HEK293 (cell line): Measurements from ENCODE around the gene ATE1.
"Not testable (repeated sequence)": the region's sequence is repeated elsewhere in the genome, so short reads cannot be mapped to it uniquely, and the experiment has no call there.

Source experiments
- CTCF ChIA-PET: fragments of 350-600 bp; formaldehyde crosslinking; extraction: SDS; loops from one replicate; lab custom pipeline; 2021; ENCODE audit warnings: antibody characterized with exemption; lab: Yijun Ruan, JAX
- POLR2A ChIA-PET: fragments of 300-600 bp; formaldehyde crosslinking; extraction: SDS; loops from one replicate; lab custom pipeline; 2020; ENCODE audit warnings: antibody characterized with exemption, inconsistent platforms; lab: Yijun Ruan, JAX
- H3K27ac ChIP-seq: fragments of 200-500 bp; sonication (Bioruptor generic); 2 replicates; pipeline ENCODE4 v1.5.1; 2014; ENCODE audit warnings: low read depth, low read length, control low read depth, inconsistent platforms; ENCODE audit errors: extremely low read depth
- H3K36me3 ChIP-seq, 2 experiments: fragments of 200-500 bp in 1 of 2; sonication (Bioruptor generic) in 1 of 2; 1 replicate in 1 of 2; 2 replicates in 1 of 2; pipeline ENCODE4 v1.5.1; 2014 to 2017; ENCODE audit warnings: inconsistent platforms in 2 of 2, low read length in 2 of 2; ENCODE audit not compliant: control insufficient read depth in 2 of 2, insufficient read depth in 1 of 2
- H3K4me1 ChIP-seq: fragments of 200-500 bp; sonication (Bioruptor generic); 2 replicates; pipeline ENCODE4 v1.5.1; 2014; ENCODE audit warnings: mild to moderate bottlenecking, low read length, inconsistent platforms; ENCODE audit not compliant: control insufficient read depth, insufficient read depth
- H3K4me3 ChIP-seq: 2 replicates; pipeline ENCODE4 v1.5.1; 2011; ENCODE audit warnings: low read depth, mild to moderate bottlenecking, control low read depth, low read length, moderate library complexity
- H3K9me3 ChIP-seq: fragments of 200-500 bp; sonication (Bioruptor generic); 2 replicates; pipeline ENCODE4 v1.5.1; 2014; ENCODE audit warnings: low read depth, low read length, inconsistent platforms; ENCODE audit not compliant: control insufficient read depth, insufficient read depth
- GFI1B ChIP-seq: fragments of 450-650 bp; formaldehyde crosslinking; IDR thresholded peaks from 2 replicates; pipeline ENCODE4 v1.5.1; 2016; ENCODE audit warnings: missing biosample characterization, missing genetic modification characterization
- GLIS2 ChIP-seq: fragments of 450-650 bp; formaldehyde crosslinking; IDR thresholded peaks from 2 replicates; pipeline ENCODE4 v1.5.1; 2016; ENCODE audit warnings: missing biosample characterization, missing genetic modification characterization
- HOXA7 ChIP-seq: sonication (generic); formaldehyde crosslinking; IDR thresholded peaks from 2 replicates; pipeline ENCODE4 v1.8.1; 2022; ENCODE audit warnings: missing genetic modification reagents, borderline replicate concordance
- KLF9 ChIP-seq: fragments of 450-650 bp; formaldehyde crosslinking; IDR thresholded peaks from 2 replicates; pipeline ENCODE4 v1.5.1; 2016; ENCODE audit warnings: missing biosample characterization, missing genetic modification characterization, low read depth
- OSR2 ChIP-seq: fragments of 450-650 bp; formaldehyde crosslinking; IDR thresholded peaks from 2 replicates; pipeline ENCODE4 v1.5.1; 2016; ENCODE audit warnings: missing biosample characterization, missing genetic modification characterization
- SETDB1 ChIP-seq: IDR thresholded peaks from one replicate; pipeline ENCODE4 v1.6.1; 2017; ENCODE audit warnings: mild to moderate bottlenecking, low read length, moderate library complexity, mixed read lengths; ENCODE audit not compliant: insufficient read length
- ZFP69B ChIP-seq: fragments of 450-650 bp; formaldehyde crosslinking; IDR thresholded peaks from 2 replicates; pipeline ENCODE4 v1.5.1; 2016; ENCODE audit warnings: missing biosample characterization, missing genetic modification characterization
- ZIC2 ChIP-seq: fragments of 450-650 bp; formaldehyde crosslinking; IDR thresholded peaks from 2 replicates; pipeline ENCODE4 v1.5.1; 2016; ENCODE audit warnings: missing biosample characterization, missing genetic modification characterization
- ZNF155 ChIP-seq: fragments of 450-650 bp; formaldehyde crosslinking; IDR thresholded peaks from 2 replicates; pipeline ENCODE4 v1.5.1; 2016; ENCODE audit warnings: missing biosample characterization, missing genetic modification characterization
- ZNF16 ChIP-seq: fragments of 450-650 bp; formaldehyde crosslinking; IDR thresholded peaks from 2 replicates; pipeline ENCODE4 v1.5.1; 2016; ENCODE audit warnings: low read depth, missing biosample characterization, missing genetic modification characterization
- ZNF274 ChIP-seq, 2 experiments: fragments of 200-500 bp in 1 of 2; fragments of 450-650 bp in 1 of 2; sonication (Bioruptor generic) in 1 of 2; formaldehyde crosslinking in 1 of 2; IDR thresholded peaks; 2 replicates each; pipeline versions ENCODE4 v1.5.1 to v1.6.1; 2014 to 2016; ENCODE audit warnings: borderline replicate concordance in 1 of 2, inconsistent platforms in 1 of 2, low read length in 1 of 2, missing biosample characterization in 1 of 2, missing genetic modification characterization in 1 of 2
- ZNF341 ChIP-seq: fragments of 450-650 bp; formaldehyde crosslinking; IDR thresholded peaks from 2 replicates; pipeline ENCODE4; 2016; ENCODE audit warnings: low read depth, missing biosample characterization, missing genetic modification characterization
- ZNF37A ChIP-seq: fragments of 450-650 bp; IDR thresholded peaks from 2 replicates; pipeline ENCODE4 v1.5.1; 2018; ENCODE audit warnings: missing biosample characterization, missing genetic modification characterization
- ZNF585B ChIP-seq: fragments of 450-650 bp; formaldehyde crosslinking; IDR thresholded peaks from 2 replicates; pipeline ENCODE4 v1.5.1; 2016; ENCODE audit warnings: missing biosample characterization, missing genetic modification characterization
- ZNF600 ChIP-seq: fragments of 450-650 bp; formaldehyde crosslinking; IDR thresholded peaks from 2 replicates; pipeline ENCODE4 v1.5.1; 2016; ENCODE audit warnings: missing biosample characterization, missing genetic modification characterization
- ZNF624 ChIP-seq: fragments of 450-650 bp; formaldehyde crosslinking; IDR thresholded peaks from 2 replicates; pipeline ENCODE4 v1.5.1; 2017; ENCODE audit warnings: missing biosample characterization, missing genetic modification characterization
- ZNF626 ChIP-seq: fragments of 450-650 bp; sonication (Bioruptor Pico); formaldehyde crosslinking; IDR thresholded peaks from 2 replicates; pipeline ENCODE4 v1.5.1; 2018; ENCODE audit warnings: missing biosample characterization, missing genetic modification characterization, inconsistent platforms
- ZNF707 ChIP-seq: fragments of 450-650 bp; formaldehyde crosslinking; IDR thresholded peaks from 2 replicates; pipeline ENCODE4 v1.5.1; 2016; ENCODE audit warnings: missing biosample characterization, missing genetic modification characterization
- TF ChIP-seq, protein P1 (sequence below): fragments of 450-650 bp; formaldehyde crosslinking; IDR thresholded peaks from 2 replicates; pipeline ENCODE4 v1.5.1; 2016; ENCODE audit warnings: missing biosample characterization, missing genetic modification characterization
- TF ChIP-seq, protein P2 (sequence below): fragments of 450-650 bp; formaldehyde crosslinking; IDR thresholded peaks from 2 replicates; pipeline ENCODE4 v1.5.1; 2016; ENCODE audit warnings: missing biosample characterization, missing genetic modification characterization
- TF ChIP-seq, protein P3 (sequence below): fragments of 450-650 bp; formaldehyde crosslinking; IDR thresholded peaks from 2 replicates; pipeline ENCODE4 v1.5.1; 2017; ENCODE audit warnings: missing biosample characterization, missing genetic modification characterization
- TF ChIP-seq, protein P4 (sequence below): fragments of 450-650 bp; formaldehyde crosslinking; IDR thresholded peaks from 2 replicates; pipeline ENCODE4 v1.5.1; 2016; ENCODE audit warnings: missing biosample characterization, missing genetic modification characterization, low read depth
- TF ChIP-seq, protein P5 (sequence below): fragments of 450-650 bp; formaldehyde crosslinking; IDR thresholded peaks from 2 replicates; pipeline ENCODE4 v1.5.1; 2016; ENCODE audit warnings: missing biosample characterization, missing genetic modification characterization, low read depth

The ATE1 gene

DNA sequence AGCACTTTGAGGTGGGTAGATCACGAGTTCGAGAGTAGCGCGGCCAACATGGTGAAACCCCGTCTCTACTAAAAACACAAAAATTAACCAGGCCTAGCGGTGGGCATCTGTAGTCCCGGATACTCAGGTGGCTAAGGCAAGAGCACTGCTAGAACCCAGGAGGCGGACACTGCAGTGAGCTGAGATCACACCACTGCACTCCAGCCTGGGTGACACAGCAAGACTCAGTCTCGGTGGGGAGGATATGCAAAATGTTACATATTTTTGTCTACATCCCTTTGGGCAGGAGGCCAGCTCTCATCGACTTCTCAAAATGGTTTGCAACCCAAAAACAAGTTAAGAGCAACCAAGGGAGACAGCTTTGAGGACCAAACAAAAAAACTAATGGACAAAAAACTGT lies 8.2 kb downstream of the ATE1 start:
- Histone ChIP-seq H3K9me3 (no peaks in the 10 kb centered on the region), H3K4me3 (no peak overlapping the region), H3K36me3 (peaks cover 18 to 29% of the 10 kb centered on the region in 2 experiments), H3K27ac (no peak overlapping the region), H3K4me1 (no peaks in the 10 kb centered on the region)
- ChIA-PET CTCF (interaction anchor here (2.3 kb wide), 1 partner anchor 19 kb away, joined by 10 read pairs; no protein-coding TSS in a partner anchor), POLR2A (no interaction called here)
- TF ChIP-seq ZNF585B (tag by site-specific recombination) (no peak), ZNF155 (tag by site-specific recombination) (no peak), ZNF37A (tag by site-specific recombination) (no peak), ZNF274 (IDR thresholded peaks at IDR 0.05; ENCODE audit: low read length) (no peak), ZNF274 (tag by site-specific recombination; IDR thresholded peaks at IDR 0.05; ENCODE audit: borderline replicate concordance) (no peak), ZNF624 (tag by site-specific recombination) (no peak), ZIC2 (no peak), ZNF600 (tag by site-specific recombination) (no peak)
- TF ChIP-seq, protein P1, sequence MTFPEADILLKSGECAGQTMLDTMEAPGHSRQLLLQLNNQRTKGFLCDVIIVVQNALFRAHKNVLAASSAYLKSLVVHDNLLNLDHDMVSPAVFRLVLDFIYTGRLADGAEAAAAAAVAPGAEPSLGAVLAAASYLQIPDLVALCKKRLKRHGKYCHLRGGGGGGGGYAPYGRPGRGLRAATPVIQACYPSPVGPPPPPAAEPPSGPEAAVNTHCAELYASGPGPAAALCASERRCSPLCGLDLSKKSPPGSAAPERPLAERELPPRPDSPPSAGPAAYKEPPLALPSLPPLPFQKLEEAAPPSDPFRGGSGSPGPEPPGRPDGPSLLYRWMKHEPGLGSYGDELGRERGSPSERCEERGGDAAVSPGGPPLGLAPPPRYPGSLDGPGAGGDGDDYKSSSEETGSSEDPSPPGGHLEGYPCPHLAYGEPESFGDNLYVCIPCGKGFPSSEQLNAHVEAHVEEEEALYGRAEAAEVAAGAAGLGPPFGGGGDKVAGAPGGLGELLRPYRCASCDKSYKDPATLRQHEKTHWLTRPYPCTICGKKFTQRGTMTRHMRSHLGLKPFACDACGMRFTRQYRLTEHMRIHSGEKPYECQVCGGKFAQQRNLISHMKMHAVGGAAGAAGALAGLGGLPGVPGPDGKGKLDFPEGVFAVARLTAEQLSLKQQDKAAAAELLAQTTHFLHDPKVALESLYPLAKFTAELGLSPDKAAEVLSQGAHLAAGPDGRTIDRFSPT: no peak
- TF ChIP-seq, protein P2, sequence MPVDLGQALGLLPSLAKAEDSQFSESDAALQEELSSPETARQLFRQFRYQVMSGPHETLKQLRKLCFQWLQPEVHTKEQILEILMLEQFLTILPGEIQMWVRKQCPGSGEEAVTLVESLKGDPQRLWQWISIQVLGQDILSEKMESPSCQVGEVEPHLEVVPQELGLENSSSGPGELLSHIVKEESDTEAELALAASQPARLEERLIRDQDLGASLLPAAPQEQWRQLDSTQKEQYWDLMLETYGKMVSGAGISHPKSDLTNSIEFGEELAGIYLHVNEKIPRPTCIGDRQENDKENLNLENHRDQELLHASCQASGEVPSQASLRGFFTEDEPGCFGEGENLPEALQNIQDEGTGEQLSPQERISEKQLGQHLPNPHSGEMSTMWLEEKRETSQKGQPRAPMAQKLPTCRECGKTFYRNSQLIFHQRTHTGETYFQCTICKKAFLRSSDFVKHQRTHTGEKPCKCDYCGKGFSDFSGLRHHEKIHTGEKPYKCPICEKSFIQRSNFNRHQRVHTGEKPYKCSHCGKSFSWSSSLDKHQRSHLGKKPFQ: no peak
- TF ChIP-seq, protein P3, sequence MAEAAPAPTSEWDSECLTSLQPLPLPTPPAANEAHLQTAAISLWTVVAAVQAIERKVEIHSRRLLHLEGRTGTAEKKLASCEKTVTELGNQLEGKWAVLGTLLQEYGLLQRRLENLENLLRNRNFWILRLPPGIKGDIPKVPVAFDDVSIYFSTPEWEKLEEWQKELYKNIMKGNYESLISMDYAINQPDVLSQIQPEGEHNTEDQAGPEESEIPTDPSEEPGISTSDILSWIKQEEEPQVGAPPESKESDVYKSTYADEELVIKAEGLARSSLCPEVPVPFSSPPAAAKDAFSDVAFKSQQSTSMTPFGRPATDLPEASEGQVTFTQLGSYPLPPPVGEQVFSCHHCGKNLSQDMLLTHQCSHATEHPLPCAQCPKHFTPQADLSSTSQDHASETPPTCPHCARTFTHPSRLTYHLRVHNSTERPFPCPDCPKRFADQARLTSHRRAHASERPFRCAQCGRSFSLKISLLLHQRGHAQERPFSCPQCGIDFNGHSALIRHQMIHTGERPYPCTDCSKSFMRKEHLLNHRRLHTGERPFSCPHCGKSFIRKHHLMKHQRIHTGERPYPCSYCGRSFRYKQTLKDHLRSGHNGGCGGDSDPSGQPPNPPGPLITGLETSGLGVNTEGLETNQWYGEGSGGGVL (tag by site-specific recombination): no peak

DNA sequence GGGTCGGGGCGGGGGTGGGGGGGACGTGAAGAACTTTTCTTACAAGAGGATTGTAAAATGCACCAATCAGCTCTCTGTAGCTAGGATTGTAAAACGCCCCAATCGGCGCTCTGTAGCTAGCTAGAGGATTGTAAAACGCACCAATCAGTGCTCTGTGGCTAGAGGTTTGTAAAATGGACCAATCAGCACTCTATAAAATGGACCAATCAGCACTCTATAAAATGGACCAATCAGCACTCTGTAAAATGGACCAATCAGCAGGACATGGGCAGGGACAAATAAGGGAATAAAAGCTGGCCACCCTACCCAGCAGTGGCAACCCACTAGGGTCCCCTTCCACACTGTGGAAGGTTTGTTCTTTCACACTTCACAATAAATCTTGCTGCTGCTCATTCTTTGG lies 9.0 kb downstream of the ATE1 start:
- not testable (repeated sequence) for H3K4me1 ChIP-seq, H3K4me3 ChIP-seq, H3K9me3 ChIP-seq, H3K27ac ChIP-seq
- POLR2A ChIA-PET: interaction anchor here (0.6 kb wide), 1 partner anchor 246 kb away, joined by 3 read pairs; no protein-coding TSS in a partner anchor
- CTCF ChIA-PET: interaction anchor here (0.7 to 2.3 kb wide), 2 partner anchors 18 to 20 kb away, joined by 3 to 10 read pairs; no protein-coding TSS in a partner anchor
- peaks cover 16 to 31% of the 10 kb centered on the region in 2 experiments for H3K36me3 ChIP-seq

DNA sequence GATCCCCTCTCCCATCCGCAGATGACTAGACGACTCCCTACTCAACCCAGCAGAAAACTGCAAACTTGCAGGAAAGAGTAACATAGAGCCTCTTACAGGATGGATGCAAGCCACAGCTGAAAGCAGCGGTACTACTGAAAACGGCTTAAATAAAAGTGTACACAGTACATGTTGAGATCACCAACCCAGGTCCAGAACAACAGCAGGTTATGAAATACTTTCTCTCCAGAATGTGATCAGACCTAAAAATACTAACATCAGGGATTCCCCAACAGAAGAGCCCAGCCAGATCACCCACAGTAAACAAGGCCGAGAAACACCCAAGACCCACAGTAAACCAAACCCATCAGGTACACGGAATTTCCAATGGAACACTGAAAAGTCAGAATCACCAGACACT lies 13.2 kb downstream of the ATE1 start:
- Histone ChIP-seq H3K9me3 (no peaks in the 10 kb centered on the region), H3K4me3 (no peak overlapping the region), H3K36me3 (peaks cover 10 to 25% of the 10 kb centered on the region in 2 experiments), H3K4me1 (no peaks in the 10 kb centered on the region), H3K27ac (no peak overlapping the region)
- POLR2A ChIA-PET: no interaction called here
- CTCF ChIA-PET: interaction anchor here (0.8 to 1.2 kb wide), 3 partner anchors 14 to 175 kb away, joined by 3 to 4 read pairs (median 3); no protein-coding TSS in a partner anchor
- TF ChIP-seq GFI1B (tag by site-specific recombination) (no peak), ZNF626 (tag by site-specific recombination) (no peak), SETDB1 (no peak), HOXA7 (CRISPR knock-in tag) (no peak), KLF9 (tag by site-specific recombination) (no peak), OSR2 (no peak), ZNF16 (no peak), GLIS2 (no peak), ZNF341 (tag by site-specific recombination) (no peak), ZNF707 (tag by site-specific recombination) (no peak), ZFP69B (tag by site-specific recombination) (no peak)
- TF ChIP-seq, protein P4, sequence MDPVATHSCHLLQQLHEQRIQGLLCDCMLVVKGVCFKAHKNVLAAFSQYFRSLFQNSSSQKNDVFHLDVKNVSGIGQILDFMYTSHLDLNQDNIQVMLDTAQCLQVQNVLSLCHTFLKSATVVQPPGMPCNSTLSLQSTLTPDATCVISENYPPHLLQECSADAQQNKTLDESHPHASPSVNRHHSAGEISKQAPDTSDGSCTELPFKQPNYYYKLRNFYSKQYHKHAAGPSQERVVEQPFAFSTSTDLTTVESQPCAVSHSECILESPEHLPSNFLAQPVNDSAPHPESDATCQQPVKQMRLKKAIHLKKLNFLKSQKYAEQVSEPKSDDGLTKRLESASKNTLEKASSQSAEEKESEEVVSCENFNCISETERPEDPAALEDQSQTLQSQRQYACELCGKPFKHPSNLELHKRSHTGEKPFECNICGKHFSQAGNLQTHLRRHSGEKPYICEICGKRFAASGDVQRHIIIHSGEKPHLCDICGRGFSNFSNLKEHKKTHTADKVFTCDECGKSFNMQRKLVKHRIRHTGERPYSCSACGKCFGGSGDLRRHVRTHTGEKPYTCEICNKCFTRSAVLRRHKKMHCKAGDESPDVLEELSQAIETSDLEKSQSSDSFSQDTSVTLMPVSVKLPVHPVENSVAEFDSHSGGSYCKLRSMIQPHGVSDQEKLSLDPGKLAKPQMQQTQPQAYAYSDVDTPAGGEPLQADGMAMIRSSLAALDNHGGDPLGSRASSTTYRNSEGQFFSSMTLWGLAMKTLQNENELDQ (tag by site-specific recombination): no peak
- TF ChIP-seq, protein P5, sequence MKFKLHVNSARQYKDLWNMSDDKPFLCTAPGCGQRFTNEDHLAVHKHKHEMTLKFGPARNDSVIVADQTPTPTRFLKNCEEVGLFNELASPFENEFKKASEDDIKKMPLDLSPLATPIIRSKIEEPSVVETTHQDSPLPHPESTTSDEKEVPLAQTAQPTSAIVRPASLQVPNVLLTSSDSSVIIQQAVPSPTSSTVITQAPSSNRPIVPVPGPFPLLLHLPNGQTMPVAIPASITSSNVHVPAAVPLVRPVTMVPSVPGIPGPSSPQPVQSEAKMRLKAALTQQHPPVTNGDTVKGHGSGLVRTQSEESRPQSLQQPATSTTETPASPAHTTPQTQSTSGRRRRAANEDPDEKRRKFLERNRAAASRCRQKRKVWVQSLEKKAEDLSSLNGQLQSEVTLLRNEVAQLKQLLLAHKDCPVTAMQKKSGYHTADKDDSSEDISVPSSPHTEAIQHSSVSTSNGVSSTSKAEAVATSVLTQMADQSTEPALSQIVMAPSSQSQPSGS (tag by site-specific recombination): no peak
